Measurements from ENCODE around the gene PPFIA1. TPM values are rescaled to one million over a fixed set of nuclear protein-coding genes. Genes with fewer than 3 reads are reported as not detected.

Gene PPFIA1
- total RNA-seq, 1 donor from 2014 or later, result 38.6 TPM

DNA sequence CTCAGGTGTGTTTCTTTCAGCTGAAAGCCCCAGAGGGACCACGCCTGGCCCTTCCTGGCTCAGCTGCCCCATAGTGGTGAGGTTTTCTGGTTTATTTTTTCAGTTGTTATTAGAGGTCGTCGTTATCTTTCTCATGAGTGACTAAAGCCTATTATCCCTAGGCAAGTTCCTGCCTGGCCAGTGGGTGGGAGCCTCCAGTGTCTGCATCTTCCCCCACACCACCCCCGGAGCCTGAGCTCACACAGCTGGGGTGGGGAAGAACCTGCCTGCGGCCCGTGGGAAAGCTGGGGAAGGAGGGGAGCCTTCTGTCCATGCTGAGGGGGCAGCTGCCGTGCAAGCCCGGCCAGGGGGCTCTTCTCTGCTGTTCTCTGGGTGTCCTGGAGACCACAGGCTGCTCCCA, 24.3 kb upstream of the PPFIA1 start:
- no peaks in the 10 kb centered on the region for H3K36me3 ChIP-seq (ENCODE audit: control insufficient read depth, insufficient read depth, low read length)
- no peak for DNase-seq (ENCODE audit: low read depth)
- H3K4me3 ChIP-seq (ENCODE audit: low read depth, low read length), result no peak overlapping the region
- no peaks in the 10 kb centered on the region for H3K27me3 ChIP-seq (ENCODE audit: control insufficient read depth, insufficient read depth, low read length)
- TF ChIP-seq, protein P1, sequence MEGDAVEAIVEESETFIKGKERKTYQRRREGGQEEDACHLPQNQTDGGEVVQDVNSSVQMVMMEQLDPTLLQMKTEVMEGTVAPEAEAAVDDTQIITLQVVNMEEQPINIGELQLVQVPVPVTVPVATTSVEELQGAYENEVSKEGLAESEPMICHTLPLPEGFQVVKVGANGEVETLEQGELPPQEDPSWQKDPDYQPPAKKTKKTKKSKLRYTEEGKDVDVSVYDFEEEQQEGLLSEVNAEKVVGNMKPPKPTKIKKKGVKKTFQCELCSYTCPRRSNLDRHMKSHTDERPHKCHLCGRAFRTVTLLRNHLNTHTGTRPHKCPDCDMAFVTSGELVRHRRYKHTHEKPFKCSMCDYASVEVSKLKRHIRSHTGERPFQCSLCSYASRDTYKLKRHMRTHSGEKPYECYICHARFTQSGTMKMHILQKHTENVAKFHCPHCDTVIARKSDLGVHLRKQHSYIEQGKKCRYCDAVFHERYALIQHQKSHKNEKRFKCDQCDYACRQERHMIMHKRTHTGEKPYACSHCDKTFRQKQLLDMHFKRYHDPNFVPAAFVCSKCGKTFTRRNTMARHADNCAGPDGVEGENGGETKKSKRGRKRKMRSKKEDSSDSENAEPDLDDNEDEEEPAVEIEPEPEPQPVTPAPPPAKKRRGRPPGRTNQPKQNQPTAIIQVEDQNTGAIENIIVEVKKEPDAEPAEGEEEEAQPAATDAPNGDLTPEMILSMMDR (IDR thresholded peaks at IDR 0.05; ENCODE audit: insufficient read depth, low read length, poor library complexity, severe bottlenecking), result no peak

DNA sequence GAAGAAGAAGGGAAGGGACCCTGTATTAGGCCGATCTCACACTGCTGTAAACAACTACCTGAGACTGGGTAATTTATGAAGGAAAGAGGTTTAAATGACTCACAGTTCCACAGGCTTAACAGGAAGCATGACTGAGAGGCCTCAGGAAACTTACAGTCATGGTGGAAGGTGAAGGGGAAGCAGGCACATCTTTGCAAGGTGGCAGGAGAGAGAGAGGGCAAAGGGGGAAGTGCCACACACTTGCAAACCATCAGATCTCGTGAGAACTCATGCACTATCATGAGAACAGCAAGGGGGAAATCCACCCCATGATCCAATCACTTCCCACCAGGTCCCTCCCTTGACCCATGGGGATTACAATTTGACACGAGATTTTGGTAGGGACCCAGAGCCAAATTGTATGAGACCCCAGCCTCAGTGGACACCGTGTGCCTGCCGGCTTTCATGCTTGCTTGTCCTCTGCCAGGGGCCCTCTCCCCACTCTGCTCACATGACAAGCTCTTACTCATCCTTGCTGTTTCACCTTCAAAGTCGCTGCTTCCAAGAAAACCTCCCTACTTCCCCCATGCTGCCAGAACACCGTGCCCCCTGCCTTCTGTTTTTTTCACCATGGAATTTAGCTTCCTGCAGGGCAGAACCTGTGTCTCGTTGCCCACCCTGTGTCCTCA, 23.3 kb upstream of the PPFIA1 start:
- Histone ChIP-seq H3K27me3 (ENCODE audit: control insufficient read depth, insufficient read depth, low read length) (no peaks in the 10 kb centered on the region), H3K36me3 (ENCODE audit: control insufficient read depth, insufficient read depth, low read length) (no peaks in the 10 kb centered on the region), H3K4me3 (ENCODE audit: low read depth, low read length) (no peak overlapping the region)
- DNase-seq (ENCODE audit: low read depth), result no peak
- TF ChIP-seq, protein P1 (IDR thresholded peaks at IDR 0.05; ENCODE audit: insufficient read depth, low read length, poor library complexity, severe bottlenecking), result no peak

DNA sequence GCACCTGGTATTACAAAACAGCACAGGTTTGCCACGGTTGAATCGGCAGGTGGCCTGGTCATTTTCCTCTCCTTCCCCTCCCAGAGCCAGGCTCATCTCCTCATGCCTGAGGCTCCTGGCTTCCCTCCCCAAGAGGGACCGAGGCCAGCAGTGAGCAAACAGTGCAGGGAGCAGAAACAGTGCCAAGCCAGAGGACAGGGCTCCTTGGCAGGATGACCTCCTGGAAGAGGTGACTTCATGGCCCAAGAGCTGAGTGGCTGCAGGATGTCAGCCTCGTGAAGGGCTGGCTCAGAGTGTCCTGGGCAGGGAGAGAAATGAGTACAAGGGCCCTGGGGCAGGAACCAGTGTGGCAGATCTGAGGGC, 22.8 kb upstream of the PPFIA1 start:
- no peak for DNase-seq (ENCODE audit: low read depth)
- H3K27me3 ChIP-seq (ENCODE audit: control insufficient read depth, insufficient read depth, low read length), result no peaks in the 10 kb centered on the region
- TF ChIP-seq, protein P1 (IDR thresholded peaks at IDR 0.05; ENCODE audit: insufficient read depth, low read length, poor library complexity, severe bottlenecking), result no peak
- no peak overlapping the region for H3K4me3 ChIP-seq (ENCODE audit: low read depth, low read length)
- H3K36me3 ChIP-seq (ENCODE audit: control insufficient read depth, insufficient read depth, low read length), result no peaks in the 10 kb centered on the region

- Histone ChIP-seq H3K4me3 (ENCODE audit: low read depth, low read length) (no peak overlapping the region), H3K27me3 (ENCODE audit: control insufficient read depth, insufficient read depth, low read length) (no peaks in the 10 kb centered on the region), H3K36me3 (ENCODE audit: control insufficient read depth, insufficient read depth, low read length) (no peaks in the 10 kb centered on the region)
- no peak for DNase-seq (ENCODE audit: low read depth)
- TF ChIP-seq, protein P1 (IDR thresholded peaks at IDR 0.05; ENCODE audit: insufficient read depth, low read length, poor library complexity, severe bottlenecking), result no peak
These were observed 19.4 kb upstream of the PPFIA1 start for GRCh38 chr11:70250876-70251658.

GRCh38 chr11:70251659-70252321, 18.7 kb upstream of the PPFIA1 start:
- TF ChIP-seq, protein P1 (IDR thresholded peaks at IDR 0.05; ENCODE audit: insufficient read depth, low read length, poor library complexity, severe bottlenecking), result no peak
- Histone ChIP-seq H3K27me3 (ENCODE audit: control insufficient read depth, insufficient read depth, low read length) (no peaks in the 10 kb centered on the region), H3K36me3 (ENCODE audit: control insufficient read depth, insufficient read depth, low read length) (no peaks in the 10 kb centered on the region), H3K4me3 (ENCODE audit: low read depth, low read length) (no peak overlapping the region)
- DNase-seq (ENCODE audit: low read depth), result no peak
